Heart right ventricle (tissue), 16 donors: ENCODE measurements around the gene FZD8. TPM values are rescaled to one million over a fixed set of nuclear protein-coding genes. Genes with fewer than 3 reads are reported as not detected.
A peak's percentile ranks its signal among the peaks of the same experiment; 100 is the strongest.
"Not testable (repeated sequence)": the region's sequence is repeated elsewhere in the genome, so short reads cannot be mapped to it uniquely, and the experiment has no call there.

Source experiments
- ATAC-seq, 8 donors: fragments of 200-7000 bp; cut with Tn5 transposase; one replicate each; pipeline ENCODE4 v1.9.1; 2020; ENCODE audit warnings: mild to moderate bottlenecking in 8 of 8, moderate library complexity in 8 of 8, moderate number of reproducible peaks in 1 of 8
- DNase-seq, 2 donors: peaks; one replicate each; pipeline ENCODE4 v3.0.0-alpha.2; 2020
- H3K27ac ChIP-seq, 10 donors: fragments of 200-600 bp; sonication (generic) in 2 of 10; one replicate each; pipeline versions ENCODE4 v1.5.0 to v1.8.0; 2020 to 2022; ENCODE audit warnings: mild to moderate bottlenecking in 3 of 10
- H3K27me3 ChIP-seq, 7 donors: fragments of 200-600 bp; one replicate each; pipeline ENCODE4 v1.8.0; 2021 to 2022; ENCODE audit warnings: mild to moderate bottlenecking in 2 of 7
- H3K36me3 ChIP-seq, 9 donors: fragments of 200-600 bp; sonication (generic) in 1 of 9; one replicate each; pipeline versions ENCODE4 v1.5.0 to v1.8.0; 2020 to 2022; ENCODE audit warnings: mild to moderate bottlenecking in 2 of 9
- H3K4me1 ChIP-seq, 9 donors: fragments of 200-600 bp; sonication (generic) in 1 of 9; one replicate each; pipeline versions ENCODE4 v1.5.0 to v1.8.0; 2020 to 2022; ENCODE audit warnings: mild to moderate bottlenecking in 4 of 9
- H3K4me3 ChIP-seq, 10 donors: fragments of 200-600 bp; sonication (generic) in 2 of 10; one replicate each; pipeline versions ENCODE4 v1.5.0 to v1.8.0; 2020 to 2022; ENCODE audit warnings: mild to moderate bottlenecking in 7 of 10, moderate library complexity in 2 of 10
- H3K9me3 ChIP-seq, 11 donors: fragments of 200-600 bp in 10 of 11; sonication (generic) in 2 of 11; one replicate each; pipeline versions ENCODE4 v1.5.0 to v1.8.0; 2013 to 2022; ENCODE audit warnings: mild to moderate bottlenecking in 2 of 11, control low read depth in 1 of 11, moderate library complexity in 1 of 11
- WGBS, 2 donors: extraction: QIAGEN DNeasy Blood & Tissue Kit; methylation state at CpG; one replicate each; pipeline ENCODE4 v1.1.7; 2013; ENCODE audit warnings: inconsistent platforms in 1 of 2; 5-methylcytosine and 5-hydroxymethylcytosine counted together
- intact Hi-C, 10 donors: fragments of 100-400 bp; cut with DNase I; formaldehyde crosslinking; loops; one replicate each; pipeline versions ENCODE4 v1.11.1 to v1.14.2; 2022
- long read RNA-seq, 3 donors: library from polyadenylated mRNA; unstranded; transcript quantifications; one replicate each; pipeline ENCODE4 v2.0.0, GENCODE V29; 2020 to 2021
- polyA plus RNA-seq, 2 donors: library from polyadenylated mRNA; stranded (reverse); fragments of 200-250 nt; gene quantifications; one replicate each; pipeline ENCODE4 v1.2.3, GENCODE V29; 2013
- total RNA-seq, 10 donors: library from RNA; stranded (reverse); fragmentation: NEBNext Ultra II Directional in 3 of 10; extraction: Animal tissue kit (Norgen Biotek cat#: 25700) in 3 of 10; gene quantifications; one replicate each; pipeline versions ENCODE4 v1.2.1 to v1.2.4, GENCODE V29; 2021 to 2023
- TF ChIP-seq, protein P1 (sequence below), 9 donors: fragments of 200-600 bp; sonication (generic) in 2 of 9; IDR thresholded peaks; one replicate each; pipeline versions ENCODE4 v1.5.0 to v1.8.0; 2021 to 2022; ENCODE audit warnings: antibody characterized with exemption in 9 of 9, mild to moderate bottlenecking in 5 of 9, moderate library complexity in 1 of 9
- donor health status: Arrhythmogenic right ventricular cardiomyopathy.
- donor health status: ischemic (EF 13 %, LVEDD 7.1; RV severe dilation, severe dysfunction).
- donor health status: healthy with polysubstance abuse.
- donor health status: DM: no; HTN: yes; CAD: no.
- donor health status: DM: no; HTN: no; CAD: no.
- donor health status: ischemic (EF 25% LVEDD 6.9; RV normal size, moderate dysfunction).
- donor health status: ischemic (EF 25% LVEDD 5.7; RV mildly dilated, moderate dysfunction).
- donor health status: healthy.
- donor health status: DM: yes; HTN: yes; CAD: no.
- donor health status: Ischemic cardiomyopathy.
- donor health status: ischemic (EF 35%, LVEDD 5.7; RV mildly dilated, moderate dysfunction).
- donor health status: nonischemic (EF 11% LVEDD 7.7; RV severe dilation, severe dysfunction).
- donor health status: DM: yes; HTN: yes; CAD: no.
- donor health status: PGD.
- donor health status: ischemic (EF 29% LVEDD 5.4; RV normal size, mild dysfunction).
- donor health status: nonischemic (EF 23%, LVEDD 6.1; RV moderate dilation, normal function).

The FZD8 gene, protein sequence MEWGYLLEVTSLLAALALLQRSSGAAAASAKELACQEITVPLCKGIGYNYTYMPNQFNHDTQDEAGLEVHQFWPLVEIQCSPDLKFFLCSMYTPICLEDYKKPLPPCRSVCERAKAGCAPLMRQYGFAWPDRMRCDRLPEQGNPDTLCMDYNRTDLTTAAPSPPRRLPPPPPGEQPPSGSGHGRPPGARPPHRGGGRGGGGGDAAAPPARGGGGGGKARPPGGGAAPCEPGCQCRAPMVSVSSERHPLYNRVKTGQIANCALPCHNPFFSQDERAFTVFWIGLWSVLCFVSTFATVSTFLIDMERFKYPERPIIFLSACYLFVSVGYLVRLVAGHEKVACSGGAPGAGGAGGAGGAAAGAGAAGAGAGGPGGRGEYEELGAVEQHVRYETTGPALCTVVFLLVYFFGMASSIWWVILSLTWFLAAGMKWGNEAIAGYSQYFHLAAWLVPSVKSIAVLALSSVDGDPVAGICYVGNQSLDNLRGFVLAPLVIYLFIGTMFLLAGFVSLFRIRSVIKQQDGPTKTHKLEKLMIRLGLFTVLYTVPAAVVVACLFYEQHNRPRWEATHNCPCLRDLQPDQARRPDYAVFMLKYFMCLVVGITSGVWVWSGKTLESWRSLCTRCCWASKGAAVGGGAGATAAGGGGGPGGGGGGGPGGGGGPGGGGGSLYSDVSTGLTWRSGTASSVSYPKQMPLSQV
- total RNA-seq (10 to 100 TPM in 3 of 10 donors, 1 to 10 TPM in 7; 3.0 to 19.5 (median 6.4) TPM), polyA plus RNA-seq (1 to 10 TPM; 1.7 to 4.8 TPM)
- long read RNA-seq, donor 1, full-length matches to known transcripts: 2 of 2 reads
- long read RNA-seq, donor 1, partial matches to known transcripts: 0 of 2 reads
- long read RNA-seq, donor 1, other reads (novel, unspliced or antisense): 0 of 2 reads
- long read RNA-seq, donor 2: 0 reads
- long read RNA-seq, donor 3: 0 reads

DNA sequence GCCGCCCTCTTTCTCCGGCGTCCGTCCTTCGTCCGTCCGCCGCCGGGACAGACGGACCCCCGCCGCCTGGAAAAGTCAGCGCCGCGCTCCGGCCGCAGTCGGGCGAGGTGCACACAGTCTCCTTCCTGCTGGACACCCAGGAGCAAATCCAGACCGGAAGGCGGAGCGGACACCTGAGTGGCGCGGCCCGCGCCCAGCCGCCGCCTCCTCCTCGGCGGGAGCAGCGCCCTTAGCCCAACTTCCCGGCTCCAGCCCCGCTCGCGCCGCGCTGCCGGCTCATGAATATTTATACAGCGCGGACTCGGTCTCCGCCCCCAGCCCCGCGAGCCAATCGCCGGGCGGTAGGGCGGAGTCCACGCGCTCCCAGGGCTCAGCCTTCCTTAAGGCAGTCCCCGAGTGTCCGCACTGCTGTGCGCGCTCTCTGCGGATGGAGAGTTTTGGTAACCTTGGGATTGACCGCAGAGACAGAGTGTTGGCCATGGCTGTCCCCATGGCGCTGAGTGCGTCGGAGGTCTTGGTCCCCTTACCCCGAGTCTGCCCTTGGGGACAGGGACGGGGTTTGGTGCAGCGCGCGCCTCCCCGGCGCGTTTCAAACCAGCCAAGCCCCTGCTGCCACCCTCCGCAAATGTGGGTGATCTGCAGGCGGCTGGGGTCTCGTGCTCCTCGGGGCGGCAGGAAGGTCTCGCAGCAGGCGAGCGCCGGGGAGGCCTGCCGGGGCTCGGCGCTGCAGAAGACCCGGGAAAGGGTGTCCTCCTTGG lies at the start of gene FZD8:
Gene FZD8, minus strand, starts transcription at position 262 of the 758 bp plus-strand sequence. CDS start 867 bp downstream, outside the sequence.
- intact Hi-C loops: loop anchor here in 8 of 10 donors (2.0 to 10.0 kb wide), 12 partner anchors 123 to 1135 kb away; no protein-coding TSS in a partner anchor
- TF ChIP-seq, protein P1, sequence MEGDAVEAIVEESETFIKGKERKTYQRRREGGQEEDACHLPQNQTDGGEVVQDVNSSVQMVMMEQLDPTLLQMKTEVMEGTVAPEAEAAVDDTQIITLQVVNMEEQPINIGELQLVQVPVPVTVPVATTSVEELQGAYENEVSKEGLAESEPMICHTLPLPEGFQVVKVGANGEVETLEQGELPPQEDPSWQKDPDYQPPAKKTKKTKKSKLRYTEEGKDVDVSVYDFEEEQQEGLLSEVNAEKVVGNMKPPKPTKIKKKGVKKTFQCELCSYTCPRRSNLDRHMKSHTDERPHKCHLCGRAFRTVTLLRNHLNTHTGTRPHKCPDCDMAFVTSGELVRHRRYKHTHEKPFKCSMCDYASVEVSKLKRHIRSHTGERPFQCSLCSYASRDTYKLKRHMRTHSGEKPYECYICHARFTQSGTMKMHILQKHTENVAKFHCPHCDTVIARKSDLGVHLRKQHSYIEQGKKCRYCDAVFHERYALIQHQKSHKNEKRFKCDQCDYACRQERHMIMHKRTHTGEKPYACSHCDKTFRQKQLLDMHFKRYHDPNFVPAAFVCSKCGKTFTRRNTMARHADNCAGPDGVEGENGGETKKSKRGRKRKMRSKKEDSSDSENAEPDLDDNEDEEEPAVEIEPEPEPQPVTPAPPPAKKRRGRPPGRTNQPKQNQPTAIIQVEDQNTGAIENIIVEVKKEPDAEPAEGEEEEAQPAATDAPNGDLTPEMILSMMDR (IDR thresholded peaks at IDR 0.05): peak in 4 of 9 donors; percentile 6 to 29 (median 18)
- peaks cover 8 to 55% (median 36%) of the 10 kb centered on the region in 9 donors for H3K4me1 ChIP-seq

DNA sequence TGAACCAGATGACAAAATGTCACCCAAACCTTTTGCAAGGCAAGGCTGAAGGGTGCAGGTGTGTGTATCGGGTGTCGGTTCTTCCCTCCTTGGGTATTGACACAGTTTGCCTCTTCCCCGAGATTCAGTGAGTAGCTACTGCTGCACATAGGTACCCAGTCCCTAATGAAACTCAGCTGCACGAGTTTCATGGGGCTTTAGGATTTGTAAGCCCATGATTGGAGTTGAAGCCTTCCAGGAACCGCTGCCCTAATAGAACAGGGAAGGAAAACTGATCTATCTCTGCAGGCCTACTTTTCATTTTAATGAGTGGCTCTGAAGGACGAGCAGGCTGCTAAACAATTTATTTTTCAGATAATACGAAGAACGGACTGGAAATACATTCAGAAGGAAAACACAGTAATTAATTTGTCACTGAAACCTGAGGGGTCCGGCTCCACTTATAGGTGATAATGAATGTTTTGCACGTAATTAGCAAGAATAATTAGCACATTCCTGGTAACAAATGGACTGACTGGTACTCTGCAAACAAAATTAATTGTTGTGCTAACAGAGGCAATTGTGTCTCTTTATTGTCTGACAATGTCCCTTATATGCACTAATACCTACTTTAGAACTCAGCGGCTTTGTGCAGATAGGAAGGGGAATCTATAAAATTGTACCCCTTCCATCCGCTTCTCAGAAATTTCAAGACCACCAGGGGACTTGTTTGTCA lies 49.6 kb upstream of the FZD8 start:
- Histone ChIP-seq H3K4me3 (no peak overlapping the region), H3K9me3 (no peaks in the 10 kb centered on the region), H3K27ac (no peak overlapping the region), H3K27me3 (no peaks in the 10 kb centered on the region), H3K4me1 (peaks cover 0 to 6% (median 0%) of the 10 kb centered on the region in 9 donors), H3K36me3 (no peaks in the 10 kb centered on the region)
- ATAC-seq (no peak), DNase-seq (no peak)
- TF ChIP-seq, protein P1 (IDR thresholded peaks at IDR 0.05): no peak
- intact Hi-C loops: no loop called here
- 89 to 91% methylated on average over 12 of the region's 12 CpGs for WGBS, 2 donors

More for the DNA sequence above, at the start of gene FZD8:
- Histone ChIP-seq H3K27ac (peak within 1 kb of the TSS; percentile 84 to 99 (median 90)), H3K9me3 (peaks cover 0 to 2% (median 0%) of the 10 kb centered on the region in 11 donors), H3K36me3 (peaks cover 0 to 7% (median 0%) of the 10 kb centered on the region in 9 donors), H3K27me3 (peaks cover 0 to 74% (median 0%) of the 10 kb centered on the region in 7 donors), H3K4me3 (peak within 1 kb of the TSS; percentile 75 to 94 (median 84))
- DNase-seq (peak; percentile 92 to 93), ATAC-seq (peak; percentile 93 to 97 (median 96))
- 0 to 1% methylated on average over 73 to 80 of the region's 80 CpGs for WGBS, 2 donors

DNA sequence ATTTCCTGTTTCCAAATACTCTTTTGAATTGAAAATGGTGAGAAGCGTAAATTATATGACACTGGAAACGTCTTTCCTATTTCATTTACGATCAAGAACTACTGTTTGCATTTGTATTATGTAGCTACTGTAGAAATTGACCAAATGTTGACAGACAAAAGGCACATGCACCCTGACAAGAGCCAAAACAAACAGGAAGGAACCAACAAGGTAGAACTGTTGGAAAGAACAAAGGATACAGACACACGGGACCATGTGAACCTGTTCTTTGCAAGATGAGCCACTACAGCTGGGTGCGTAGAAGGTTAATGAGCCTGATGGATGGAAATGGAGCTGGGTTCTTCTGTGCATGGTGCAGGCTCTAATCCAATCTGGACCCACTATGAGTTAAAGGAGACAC lies 48.4 kb upstream of the FZD8 start:
- Histone ChIP-seq H3K4me3 (no peak overlapping the region), H3K27me3 (no peaks in the 10 kb centered on the region), H3K9me3 (no peaks in the 10 kb centered on the region), H3K27ac (no peak overlapping the region), H3K36me3 (no peaks in the 10 kb centered on the region), H3K4me1 (no peaks in the 10 kb centered on the region)
- TF ChIP-seq, protein P1 (IDR thresholded peaks at IDR 0.05): no peak
- DNase-seq: no peak
- 54 to 58% methylated on average over 5 of the region's 5 CpGs for WGBS, 2 donors
- intact Hi-C loops: no loop called here
- ATAC-seq: no peak

DNA sequence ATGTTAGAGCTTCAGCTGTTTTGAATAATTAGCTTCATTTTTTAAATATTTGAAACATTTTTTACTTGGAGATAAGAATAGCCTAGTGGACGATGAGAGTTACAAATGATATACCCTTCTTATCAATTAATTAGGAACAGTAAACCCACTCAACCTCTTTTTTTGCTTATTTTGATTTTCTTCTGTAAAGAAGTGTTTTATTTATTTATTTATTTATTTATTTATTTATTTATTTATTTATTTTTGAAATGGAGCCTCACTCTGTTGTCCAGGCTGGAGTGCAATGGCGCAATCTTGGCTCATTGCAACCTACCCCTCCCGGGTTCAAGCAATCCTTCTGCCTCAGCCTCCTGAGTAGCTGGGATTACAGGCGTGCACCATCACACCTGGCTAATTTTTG lies 43.8 kb upstream of the FZD8 start:
- WGBS, 2 donors: 93 to 97% methylated on average over 4 of the region's 4 CpGs
- H3K9me3 ChIP-seq, DNase-seq, ATAC-seq, H3K4me1 ChIP-seq, H3K27ac ChIP-seq, H3K4me3 ChIP-seq, H3K27me3 ChIP-seq, H3K36me3 ChIP-seq, intact Hi-C loops: not testable (repeated sequence)
